ENCODE measurements around the gene CNNM2.
"Not testable (repeated sequence)": the region's sequence is repeated elsewhere in the genome, so short reads cannot be mapped to it uniquely, and the experiment has no call there.

The CNNM2 gene

GRCh38 chr10:103111918-103112877 lies 194.1 kb downstream of the CNNM2 start:
- no peak for DNase-seq
- in situ Hi-C loops (cut with HindIII; ENCODE audit: low pct_ligation_motif_present, low pct_unique_long_range_greater_than_20kb, low sequenced_read_pairs) = no loop called here

GRCh38 chr10:103114876-103115275 lies 196.8 kb downstream of the CNNM2 start:
- in situ Hi-C loops (cut with HindIII; ENCODE audit: low pct_ligation_motif_present, low pct_unique_long_range_greater_than_20kb, low sequenced_read_pairs) = no loop called here

GRCh38 chr10:103117247-103117646 lies 199.2 kb downstream of the CNNM2 start:
- DNase-seq = no peak
- in situ Hi-C loops (cut with HindIII; ENCODE audit: low pct_ligation_motif_present, low pct_unique_long_range_greater_than_20kb, low sequenced_read_pairs) = no loop called here

More at GRCh38 chr10:103114876-103115275, 196.8 kb downstream of the CNNM2 start:
- DNase-seq = no peak

GRCh38 chr10:103120546-103120945 lies 202.5 kb downstream of the CNNM2 start:
- in situ Hi-C loops (cut with HindIII; ENCODE audit: low pct_ligation_motif_present, low pct_unique_long_range_greater_than_20kb, low sequenced_read_pairs) = no loop called here
- no peak for DNase-seq

GRCh38 chr10:103120977-103121735 lies 203.1 kb downstream of the CNNM2 start:
- in situ Hi-C loops (cut with HindIII; ENCODE audit: low pct_ligation_motif_present, low pct_unique_long_range_greater_than_20kb, low sequenced_read_pairs) = no loop called here
- DNase-seq = no peak

GRCh38 chr10:103123282-103124024 lies 205.4 kb downstream of the CNNM2 start:
- in situ Hi-C loops (cut with HindIII; ENCODE audit: low pct_ligation_motif_present, low pct_unique_long_range_greater_than_20kb, low sequenced_read_pairs) = no loop called here
- no peak for DNase-seq

- DNase-seq = no peak
- in situ Hi-C loops (cut with HindIII; ENCODE audit: low pct_ligation_motif_present, low pct_unique_long_range_greater_than_20kb, low sequenced_read_pairs) = no loop called here
Observed at GRCh38 chr10:103124420-103125096, 206.5 kb downstream of the CNNM2 start.

GRCh38 chr10:103125323-103126267 lies 207.5 kb downstream of the CNNM2 start:
- in situ Hi-C loops (cut with HindIII; ENCODE audit: low pct_ligation_motif_present, low pct_unique_long_range_greater_than_20kb, low sequenced_read_pairs) = no loop called here
- peak; percentile 66 for DNase-seq

GRCh38 chr10:103127241-103127640 lies 209.1 kb downstream of the CNNM2 start:
- DNase-seq = no peak
- in situ Hi-C loops (cut with HindIII; ENCODE audit: low pct_ligation_motif_present, low pct_unique_long_range_greater_than_20kb, low sequenced_read_pairs) = no loop called here

- DNase-seq; in situ Hi-C loops (cut with HindIII; ENCODE audit: low pct_ligation_motif_present, low pct_unique_long_range_greater_than_20kb, low sequenced_read_pairs): not testable (repeated sequence)
Observed at GRCh38 chr10:103130180-103130579, 212.1 kb downstream of the CNNM2 start.

GRCh38 chr10:103130910-103131309 lies 212.8 kb downstream of the CNNM2 start:
- in situ Hi-C loops (cut with HindIII; ENCODE audit: low pct_ligation_motif_present, low pct_unique_long_range_greater_than_20kb, low sequenced_read_pairs) = no loop called here
- DNase-seq = no peak

- in situ Hi-C loops (cut with HindIII; ENCODE audit: low pct_ligation_motif_present, low pct_unique_long_range_greater_than_20kb, low sequenced_read_pairs); DNase-seq: not testable (repeated sequence)
Observed at GRCh38 chr10:103135168-103135567, 217.1 kb downstream of the CNNM2 start.

- no peak for DNase-seq
- in situ Hi-C loops (cut with HindIII; ENCODE audit: low pct_ligation_motif_present, low pct_unique_long_range_greater_than_20kb, low sequenced_read_pairs) = no loop called here
Observed at GRCh38 chr10:103139803-103140202, 221.7 kb downstream of the CNNM2 start.
